ENCODE data around the gene TSC22D2.

DNA sequence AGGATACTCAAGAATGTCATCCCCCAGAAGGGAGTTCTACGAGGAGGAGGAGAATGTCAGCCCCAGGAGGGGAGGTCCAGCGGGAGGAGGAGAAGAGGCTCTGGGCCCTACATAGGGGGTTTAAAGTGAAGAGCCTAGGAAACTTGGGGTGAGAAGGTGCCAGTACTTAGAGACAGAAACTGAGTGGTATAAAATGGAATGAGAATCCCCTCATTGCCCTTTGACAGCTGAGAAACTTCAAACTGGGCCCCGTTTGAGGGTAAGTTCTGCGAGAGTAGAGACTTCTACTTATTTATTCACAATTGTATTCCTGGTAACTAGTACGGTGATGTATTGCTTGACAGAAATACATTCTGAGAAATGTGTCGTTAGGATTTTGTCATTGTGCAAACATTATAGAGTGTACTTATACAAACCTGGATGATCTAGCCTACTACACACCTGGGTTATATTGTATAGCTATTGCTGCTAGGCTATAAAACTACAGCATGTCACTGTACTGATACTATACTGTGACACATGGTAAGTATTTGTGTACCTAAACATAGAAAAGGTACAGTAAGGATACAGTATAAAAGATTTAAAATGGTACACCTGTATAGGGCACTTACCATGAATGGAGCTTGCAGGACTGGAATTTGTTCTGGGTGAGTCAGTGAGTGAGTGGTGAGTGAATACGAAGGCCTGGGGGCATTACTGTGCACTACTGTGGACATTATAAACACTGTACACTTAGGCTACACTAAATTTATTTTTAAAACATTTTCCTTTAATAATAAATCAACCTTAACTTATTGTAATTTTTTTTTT is 62.0 kb downstream of the TSC22D2 start:
- TF ChIP-seq, protein P1, sequence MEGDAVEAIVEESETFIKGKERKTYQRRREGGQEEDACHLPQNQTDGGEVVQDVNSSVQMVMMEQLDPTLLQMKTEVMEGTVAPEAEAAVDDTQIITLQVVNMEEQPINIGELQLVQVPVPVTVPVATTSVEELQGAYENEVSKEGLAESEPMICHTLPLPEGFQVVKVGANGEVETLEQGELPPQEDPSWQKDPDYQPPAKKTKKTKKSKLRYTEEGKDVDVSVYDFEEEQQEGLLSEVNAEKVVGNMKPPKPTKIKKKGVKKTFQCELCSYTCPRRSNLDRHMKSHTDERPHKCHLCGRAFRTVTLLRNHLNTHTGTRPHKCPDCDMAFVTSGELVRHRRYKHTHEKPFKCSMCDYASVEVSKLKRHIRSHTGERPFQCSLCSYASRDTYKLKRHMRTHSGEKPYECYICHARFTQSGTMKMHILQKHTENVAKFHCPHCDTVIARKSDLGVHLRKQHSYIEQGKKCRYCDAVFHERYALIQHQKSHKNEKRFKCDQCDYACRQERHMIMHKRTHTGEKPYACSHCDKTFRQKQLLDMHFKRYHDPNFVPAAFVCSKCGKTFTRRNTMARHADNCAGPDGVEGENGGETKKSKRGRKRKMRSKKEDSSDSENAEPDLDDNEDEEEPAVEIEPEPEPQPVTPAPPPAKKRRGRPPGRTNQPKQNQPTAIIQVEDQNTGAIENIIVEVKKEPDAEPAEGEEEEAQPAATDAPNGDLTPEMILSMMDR (IDR thresholded peaks at IDR 0.05): no peak
- no peak for TF ChIP-seq POLR2A (IDR thresholded peaks at IDR 0.05)
